ENCODE measurements around the gene MYO1A. TPM values are rescaled to one million over a fixed set of nuclear protein-coding genes. Genes with fewer than 3 reads are reported as not detected.
A peak's percentile ranks its signal among the peaks of the same experiment; 100 is the strongest.

MYO1A gene
- total RNA-seq, 1 experiment from 2014 or later, result 0.26 TPM

GRCh38 chr12:57001448-57001906, 48.5 kb downstream of the MYO1A start:
- Histone ChIP-seq H2BK20ac (ENCODE audit: low read depth, low read length, poor library complexity, severe bottlenecking) (no peak overlapping the region), H4K8ac (replicated peaks; ENCODE audit: insufficient read length, low read depth, low read length) (no peak overlapping the region), H3K23ac (ENCODE audit: insufficient read length, low read depth, low read length) (no peak overlapping the region), H4K91ac (ENCODE audit: insufficient read length, low read depth, low read length) (no peak overlapping the region), H3K27me3 (ENCODE audit: insufficient read depth, low read length) (no peaks in the 10 kb centered on the region), H2BK12ac (ENCODE audit: insufficient read length, low read depth, low read length) (no peak overlapping the region), H4K5ac (ENCODE audit: insufficient read length, low read depth, low read length) (no peak overlapping the region), H3K18ac (ENCODE audit: insufficient read length, low read depth, low read length) (no peak overlapping the region), H2BK5ac (ENCODE audit: insufficient read length, low read length) (no peak overlapping the region), H3K4me2 (ENCODE audit: insufficient read depth, insufficient read length, low read length) (no peak overlapping the region), H3K4ac (ENCODE audit: low read depth, low read length) (no peak overlapping the region), H3K79me1 (ENCODE audit: insufficient read depth, low read depth, low read length, poor library complexity, severe bottlenecking) (peaks cover 18% of the 10 kb centered on the region), H3K23me2 (ENCODE audit: insufficient read length, low read depth, low read length, poor library complexity, severe bottlenecking) (no peaks in the 10 kb centered on the region), H3K9me3 (ENCODE audit: control insufficient read depth, low read depth, low read length) (no peaks in the 10 kb centered on the region), H2AFZ (ENCODE audit: low read length) (no peak overlapping the region), H2BK15ac (ENCODE audit: low read depth, low read length) (no peak overlapping the region), H3K14ac (ENCODE audit: insufficient read depth, low read length) (no peak overlapping the region), H3T11ph (ENCODE audit: low read length) (no peak overlapping the region), H2AK5ac (ENCODE audit: insufficient read length, low read length) (no peak overlapping the region), H3K9ac (ENCODE audit: extremely low read depth, insufficient read length, low read length) (no peak overlapping the region), H3K79me2 (ENCODE audit: insufficient read depth, low read length) (peaks cover 3% of the 10 kb centered on the region), H4K20me1 (ENCODE audit: control insufficient read depth, insufficient read depth, insufficient read length) (no peaks in the 10 kb centered on the region), H3K27ac (ENCODE audit: insufficient read length, low read depth, low read length) (no peak overlapping the region), H2BK120ac (ENCODE audit: low read depth, low read length, poor library complexity, severe bottlenecking) (no peak overlapping the region), H3K4me1 (ENCODE audit: insufficient read depth, low read length) (no peaks in the 10 kb centered on the region), H3K56ac (ENCODE audit: insufficient read length, low read depth, low read length) (no peak overlapping the region)
- no CpG with 5 or more reads among the region's 13 CpGs for WGBS (ENCODE audit: extremely low coverage, insufficient read length, low lambda C conversion rate)
- H3K4me3 Mint-ChIP-seq, result no peak overlapping the region
- H3K9me3 Mint-ChIP-seq, result no peaks in the 10 kb centered on the region
- peak; percentile 92 for TF ChIP-seq CTCF (conservative IDR thresholded peaks at IDR 0.05)
- H3K36me3 Mint-ChIP-seq (ENCODE audit: insufficient read depth in 1 of 3, low read depth in 3 of 3), result peaks cover 28 to 57% (median 57%) of the 10 kb centered on the region in 3 experiments
- peak; percentile 83 for DNase-seq
- H3K27me3 Mint-ChIP-seq (ENCODE audit: low read depth), result no peaks in the 10 kb centered on the region
- H3K27ac Mint-ChIP-seq, result peak overlapping the region in 1 of 3 experiments; percentile 75; a peak in 2 of 7 replicates
- peaks cover 13 to 14% of the 10 kb centered on the region in 2 experiments for H3K4me1 Mint-ChIP-seq

Measured in H9 (cell line).